IPS-18a (cell line): ENCODE measurements around the gene SH3PXD2A.
"Not testable (repeated sequence)": the region's sequence is repeated elsewhere in the genome, so short reads cannot be mapped to it uniquely, and the experiment has no call there.

Experiments used
- H3K27ac ChIP-seq: one replicate; pipeline ENCODE4 v1.5.1; 2013; ENCODE audit warnings: low read length
- H3K27me3 ChIP-seq: one replicate; pipeline ENCODE4 v1.6.1; 2013; ENCODE audit warnings: mild to moderate bottlenecking, low read length; ENCODE audit not compliant: control insufficient read depth, insufficient read depth
- H3K36me3 ChIP-seq: one replicate; pipeline ENCODE4 v1.6.1; 2013; ENCODE audit warnings: low read depth, low read length; ENCODE audit not compliant: control insufficient read depth
- H3K4me1 ChIP-seq: one replicate; pipeline ENCODE4 v1.6.1; 2013; ENCODE audit warnings: low read depth, low read length; ENCODE audit not compliant: control insufficient read depth
- H3K4me3 ChIP-seq: one replicate; pipeline ENCODE4 v1.5.1; 2013; ENCODE audit warnings: low read length
- H3K9ac ChIP-seq: one replicate; pipeline ENCODE4 v1.6.1; 2013; ENCODE audit warnings: mild to moderate bottlenecking, low read length, moderate library complexity
- H3K9me3 ChIP-seq: one replicate; pipeline ENCODE4 v1.6.1; 2013; ENCODE audit warnings: low read depth, low read length; ENCODE audit not compliant: control insufficient read depth

The SH3PXD2A gene

DNA sequence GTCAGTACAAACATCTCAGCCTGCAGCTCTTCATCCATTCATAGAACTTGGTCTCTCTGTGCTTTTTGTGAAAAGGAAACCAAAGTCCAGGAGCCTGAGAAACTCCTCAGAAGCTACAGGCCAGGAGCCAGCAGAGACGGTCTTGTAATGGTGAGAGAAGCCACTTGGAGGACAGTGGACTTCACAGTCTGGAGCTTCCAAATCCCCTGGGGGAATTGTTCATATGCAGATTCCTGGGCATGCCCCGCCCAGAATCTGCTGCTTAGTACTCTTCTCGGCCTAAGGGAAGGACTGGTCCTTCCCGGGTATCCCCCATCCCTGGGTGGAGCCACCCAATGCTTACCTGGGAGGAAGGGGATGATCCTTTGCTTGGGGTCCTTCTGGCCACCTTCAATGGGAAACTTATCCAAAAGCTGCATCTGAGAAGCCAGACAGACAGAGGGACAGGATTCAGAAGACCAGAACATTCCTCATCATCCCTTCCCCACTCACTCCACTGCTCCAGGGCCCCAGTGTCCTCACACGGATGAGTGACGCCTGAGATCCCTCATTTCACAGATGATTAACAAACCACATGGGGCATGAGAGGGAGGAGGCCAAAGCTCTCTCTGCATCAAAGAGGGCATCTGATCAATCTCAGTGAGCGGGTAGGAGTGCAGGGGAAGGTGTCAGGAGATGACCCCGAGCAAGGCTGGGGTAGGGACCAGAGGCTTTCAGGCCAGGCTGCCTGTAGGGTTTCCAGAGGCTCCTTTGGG, 88.4 kb downstream of the SH3PXD2A start:
- Histone ChIP-seq H3K27ac (no peak overlapping the region), H3K4me3 (no peak overlapping the region), H3K9me3 (no peaks in the 10 kb centered on the region), H3K9ac (no peak overlapping the region), H3K27me3 (no peaks in the 10 kb centered on the region), H3K36me3 (no peaks in the 10 kb centered on the region), H3K4me1 (peaks cover 20% of the 10 kb centered on the region)

DNA sequence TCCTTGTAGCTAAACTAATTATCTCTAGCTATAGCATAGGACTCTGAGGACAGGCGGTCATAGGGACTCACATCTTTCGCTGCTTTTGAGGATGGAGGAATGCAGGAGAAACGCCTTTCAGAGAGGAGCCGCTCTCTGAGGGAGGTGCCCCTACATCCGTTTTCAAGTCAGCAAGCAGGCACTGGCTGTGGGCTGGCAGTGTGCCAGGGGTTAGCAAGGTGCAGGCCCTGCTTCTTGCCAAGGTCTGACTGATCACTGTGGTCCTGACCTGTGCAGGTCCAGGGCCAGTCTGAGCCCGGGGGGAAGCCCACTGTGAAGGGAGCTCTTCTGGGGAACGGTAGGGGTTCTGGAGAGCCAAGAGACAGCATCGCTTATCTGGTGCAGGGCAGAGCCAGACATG, 89.4 kb downstream of the SH3PXD2A start:
- no peak overlapping the region for H3K9ac ChIP-seq
- no peaks in the 10 kb centered on the region for H3K36me3 ChIP-seq
- H3K27ac ChIP-seq, result no peak overlapping the region
- no peak overlapping the region for H3K4me3 ChIP-seq
- no peaks in the 10 kb centered on the region for H3K27me3 ChIP-seq
- no peaks in the 10 kb centered on the region for H3K9me3 ChIP-seq
- peaks cover 18% of the 10 kb centered on the region for H3K4me1 ChIP-seq

DNA sequence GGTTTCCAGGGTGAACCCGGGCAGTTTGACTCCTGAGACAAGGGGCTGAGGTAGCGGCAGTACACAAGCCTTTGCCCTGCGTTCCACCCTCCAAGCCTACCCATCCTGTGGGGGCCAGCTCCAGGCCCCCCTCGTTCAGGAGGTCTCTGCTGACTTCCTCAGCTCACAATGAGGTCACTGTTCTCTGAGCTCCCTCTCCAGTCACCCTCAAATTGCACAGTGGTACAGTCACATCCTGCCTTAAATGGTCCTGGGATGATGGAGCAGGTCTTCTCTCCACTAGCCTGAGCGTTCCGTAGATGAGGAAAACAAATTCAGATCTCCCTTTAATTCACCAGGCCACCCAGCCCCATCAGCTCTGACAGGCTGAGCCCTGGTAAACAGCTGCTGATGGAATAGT, 90.2 kb downstream of the SH3PXD2A start:
- no peak overlapping the region for H3K4me3 ChIP-seq
- H3K9me3 ChIP-seq, result no peaks in the 10 kb centered on the region
- H3K4me1 ChIP-seq, result peaks cover 18% of the 10 kb centered on the region
- H3K9ac ChIP-seq, result no peak overlapping the region
- H3K36me3 ChIP-seq, result no peaks in the 10 kb centered on the region
- no peaks in the 10 kb centered on the region for H3K27me3 ChIP-seq
- no peak overlapping the region for H3K27ac ChIP-seq

DNA sequence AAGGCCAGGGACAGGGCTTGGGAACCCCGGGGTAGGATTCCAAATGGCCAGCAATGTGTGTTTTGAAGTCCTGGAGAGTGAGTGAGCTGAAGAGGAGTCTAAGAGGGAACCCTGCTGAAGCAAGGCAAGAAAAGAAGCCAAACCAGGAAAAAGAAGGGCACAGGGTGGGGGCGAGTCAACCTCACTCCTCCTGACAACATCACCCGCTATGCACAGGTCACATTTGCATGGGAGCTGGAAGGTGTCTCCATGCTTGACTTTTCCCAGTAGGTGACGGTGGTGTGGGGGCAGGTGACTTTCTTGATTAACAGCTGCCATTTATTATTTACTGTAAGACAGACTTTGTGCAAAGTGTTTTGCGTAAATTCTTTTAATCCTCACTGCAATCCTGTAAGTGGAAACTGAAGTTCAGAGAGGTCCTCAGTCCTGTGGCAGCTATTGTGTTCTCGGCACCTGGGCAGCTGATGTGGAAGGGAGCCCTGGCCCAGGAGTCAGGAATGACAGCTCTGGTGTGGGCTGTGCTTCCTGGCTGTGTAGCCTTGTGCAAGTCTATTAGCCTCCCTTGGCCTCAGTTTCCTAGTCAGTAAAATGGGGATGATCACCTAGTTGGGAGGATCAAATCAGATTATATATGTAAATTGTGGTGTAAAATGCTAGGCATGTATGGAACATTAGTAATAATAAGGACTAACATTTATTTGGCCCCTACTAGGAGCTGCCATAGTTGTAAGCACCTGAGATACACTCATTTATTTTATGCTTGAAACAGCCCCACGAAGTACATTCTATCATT, 90.9 kb downstream of the SH3PXD2A start:
- no peak overlapping the region for H3K4me3 ChIP-seq

DNA sequence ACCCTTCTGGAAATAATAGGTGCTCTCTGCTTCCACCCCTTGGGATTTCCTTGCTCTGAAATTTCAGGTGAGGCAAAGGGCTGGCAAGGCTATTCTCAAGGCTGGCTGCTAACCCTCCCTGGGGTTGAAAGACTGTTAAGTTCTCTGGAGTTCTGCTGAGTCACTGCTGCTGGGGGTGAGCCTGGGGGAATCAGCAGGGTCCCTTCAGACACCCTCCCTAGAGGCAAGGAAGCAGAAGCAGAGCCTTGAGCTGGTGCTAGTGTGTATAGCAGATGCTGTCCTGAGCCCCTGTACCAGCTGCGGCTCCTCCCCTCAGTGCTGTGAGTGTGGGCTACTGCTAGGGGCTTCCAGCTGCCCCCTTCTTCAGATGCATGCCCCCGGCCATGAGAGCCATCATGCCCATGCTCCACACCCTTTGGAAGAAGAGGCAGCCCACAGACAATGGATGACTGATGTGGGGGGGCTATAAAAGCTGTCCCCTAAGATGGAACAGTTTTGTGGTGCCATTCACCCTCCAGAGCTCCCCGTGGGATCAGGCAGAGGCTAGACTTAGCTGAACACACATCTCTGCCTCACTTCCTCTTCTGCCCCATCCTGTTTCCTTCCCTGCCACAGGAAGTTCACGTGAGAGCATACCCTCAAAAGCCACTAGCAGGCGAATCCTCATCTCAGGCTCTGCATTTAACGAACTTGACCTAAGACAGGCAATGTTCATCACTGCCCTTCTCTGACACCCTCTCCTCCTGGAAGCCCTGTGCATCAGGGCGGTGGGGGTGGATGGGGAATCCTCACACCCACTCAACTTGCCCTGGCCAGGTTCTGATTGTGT, 91.8 kb downstream of the SH3PXD2A start:
- Histone ChIP-seq H3K27me3 (no peaks in the 10 kb centered on the region), H3K27ac (no peak overlapping the region), H3K9ac (no peak overlapping the region), H3K36me3 (no peaks in the 10 kb centered on the region), H3K9me3 (no peaks in the 10 kb centered on the region), H3K4me1 (peaks cover 22% of the 10 kb centered on the region), H3K4me3 (no peak overlapping the region)

More for the DNA sequence above, 90.9 kb downstream of the SH3PXD2A start:
- no peaks in the 10 kb centered on the region for H3K27me3 ChIP-seq
- peaks cover 22% of the 10 kb centered on the region for H3K4me1 ChIP-seq
- H3K36me3 ChIP-seq, result no peaks in the 10 kb centered on the region
- no peak overlapping the region for H3K27ac ChIP-seq
- H3K9me3 ChIP-seq, result no peaks in the 10 kb centered on the region
- H3K9ac ChIP-seq, result no peak overlapping the region

DNA sequence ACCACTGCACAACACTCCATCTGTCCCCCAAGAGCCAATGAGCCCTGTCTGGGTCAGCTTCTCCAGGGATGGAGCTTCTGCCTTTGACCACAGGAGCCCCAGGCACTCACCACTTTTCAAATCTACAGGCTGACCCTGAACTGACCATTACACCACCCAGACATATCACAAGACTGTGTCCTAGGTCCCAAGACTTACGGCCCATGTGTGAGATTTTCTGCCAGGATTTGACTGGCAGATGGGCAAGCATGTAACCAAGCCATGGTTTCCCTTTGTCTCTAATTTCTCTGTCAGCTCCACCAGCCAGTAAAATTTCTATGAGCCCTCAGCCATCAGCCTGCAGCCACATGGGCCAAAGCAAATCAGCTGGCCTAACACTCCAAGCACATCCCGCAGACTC, 92.5 kb downstream of the SH3PXD2A start:
- H3K4me1 ChIP-seq, result peaks cover 17% of the 10 kb centered on the region
- H3K4me3 ChIP-seq, result no peak overlapping the region
- no peaks in the 10 kb centered on the region for H3K36me3 ChIP-seq
- no peak overlapping the region for H3K27ac ChIP-seq
- H3K9me3 ChIP-seq, result no peaks in the 10 kb centered on the region
- no peaks in the 10 kb centered on the region for H3K27me3 ChIP-seq
- H3K9ac ChIP-seq, result no peak overlapping the region

DNA sequence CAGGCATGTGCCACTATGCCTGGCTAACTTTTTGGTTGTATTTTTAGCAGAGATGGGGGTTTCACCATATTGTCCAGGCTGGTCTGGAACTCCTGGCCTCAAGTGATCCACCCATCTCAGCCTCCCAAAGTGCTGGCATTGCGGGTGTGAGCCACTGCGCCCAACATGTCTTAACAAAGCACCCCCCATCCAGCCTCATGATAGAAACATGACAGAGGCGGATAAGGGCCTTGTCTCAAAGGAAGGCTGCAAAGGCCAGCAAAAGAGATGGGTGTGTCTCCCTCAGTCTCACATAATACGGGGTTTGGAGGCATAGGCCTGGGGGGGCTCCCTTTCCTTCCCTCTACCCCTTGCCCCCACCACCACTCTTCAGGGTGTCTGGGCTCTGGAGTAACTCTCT, 93.2 kb downstream of the SH3PXD2A start:
- H3K4me3 ChIP-seq, result no peak overlapping the region
- H3K27ac ChIP-seq, result no peak overlapping the region
- H3K36me3 ChIP-seq, result no peaks in the 10 kb centered on the region
- no peak overlapping the region for H3K9ac ChIP-seq
- H3K27me3 ChIP-seq, result no peaks in the 10 kb centered on the region
- H3K9me3 ChIP-seq, result no peaks in the 10 kb centered on the region
- H3K4me1 ChIP-seq, result peaks cover 22% of the 10 kb centered on the region

DNA sequence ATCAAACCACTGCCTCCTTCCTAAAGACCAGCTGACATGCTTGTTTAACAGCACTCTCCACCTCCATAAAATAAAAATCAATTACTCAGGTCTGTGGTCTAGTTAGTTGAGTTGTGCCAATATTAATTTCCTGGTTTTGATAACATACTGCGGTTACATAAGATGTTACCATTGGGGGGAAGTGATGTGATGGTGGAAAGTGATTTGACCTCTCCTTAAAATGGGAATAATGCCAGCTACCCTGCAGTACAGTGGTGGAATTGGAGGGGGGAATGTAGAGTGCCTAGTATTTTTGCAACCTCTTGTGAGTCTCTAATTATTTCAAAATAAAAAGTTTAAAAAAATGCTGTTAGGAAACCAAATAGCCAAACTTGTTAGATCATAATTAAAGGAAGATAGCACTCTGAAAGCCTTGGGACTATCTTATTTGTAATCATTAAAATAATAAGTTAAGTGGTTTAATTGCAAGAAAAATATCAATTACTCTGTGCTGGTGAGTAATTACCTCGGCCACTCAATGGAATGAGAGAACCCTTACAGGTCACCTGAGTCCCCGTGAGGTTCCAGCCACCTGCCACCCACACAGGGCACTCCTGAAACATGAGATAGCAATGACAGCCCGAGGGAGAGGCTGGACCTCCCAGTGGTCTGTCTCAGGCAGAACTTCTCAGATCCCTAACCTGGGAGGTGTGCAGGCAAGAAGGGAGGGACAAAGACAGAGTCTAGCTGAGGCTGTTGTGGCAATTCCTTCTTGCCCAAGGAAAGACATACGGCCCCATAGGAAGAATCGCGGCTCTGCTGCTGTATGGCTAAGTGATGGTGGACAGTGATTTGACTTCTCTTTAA, 94.1 kb downstream of the SH3PXD2A start:
- Histone ChIP-seq H3K36me3 (no peaks in the 10 kb centered on the region), H3K27me3 (no peaks in the 10 kb centered on the region), H3K4me1 (peaks cover 19% of the 10 kb centered on the region), H3K27ac (no peak overlapping the region), H3K9me3 (no peaks in the 10 kb centered on the region), H3K4me3 (no peak overlapping the region), H3K9ac (no peak overlapping the region)

DNA sequence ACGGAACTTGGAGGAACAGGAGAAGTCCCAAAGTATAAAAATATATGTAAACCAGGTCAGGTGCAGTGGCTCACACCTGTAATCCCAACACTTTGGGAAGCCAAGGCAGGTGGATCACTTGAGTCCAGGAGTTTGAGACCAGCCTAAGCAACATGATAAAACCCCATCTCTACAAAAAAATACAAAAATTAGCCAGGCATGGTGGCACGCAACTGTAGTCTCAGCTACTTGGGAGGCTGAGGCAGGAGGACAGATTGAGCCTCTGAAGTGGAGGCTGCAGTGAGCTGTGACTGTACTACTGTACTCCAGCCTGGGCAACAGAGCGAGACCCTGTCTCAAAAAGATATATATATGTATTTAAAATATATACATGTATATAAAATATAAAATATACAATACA, 95.1 kb downstream of the SH3PXD2A start:
- H3K4me3 ChIP-seq, H3K27me3 ChIP-seq, H3K36me3 ChIP-seq, H3K27ac ChIP-seq, H3K9me3 ChIP-seq, H3K9ac ChIP-seq: not testable (repeated sequence)
- H3K4me1 ChIP-seq, result peaks cover 19% of the 10 kb centered on the region

DNA sequence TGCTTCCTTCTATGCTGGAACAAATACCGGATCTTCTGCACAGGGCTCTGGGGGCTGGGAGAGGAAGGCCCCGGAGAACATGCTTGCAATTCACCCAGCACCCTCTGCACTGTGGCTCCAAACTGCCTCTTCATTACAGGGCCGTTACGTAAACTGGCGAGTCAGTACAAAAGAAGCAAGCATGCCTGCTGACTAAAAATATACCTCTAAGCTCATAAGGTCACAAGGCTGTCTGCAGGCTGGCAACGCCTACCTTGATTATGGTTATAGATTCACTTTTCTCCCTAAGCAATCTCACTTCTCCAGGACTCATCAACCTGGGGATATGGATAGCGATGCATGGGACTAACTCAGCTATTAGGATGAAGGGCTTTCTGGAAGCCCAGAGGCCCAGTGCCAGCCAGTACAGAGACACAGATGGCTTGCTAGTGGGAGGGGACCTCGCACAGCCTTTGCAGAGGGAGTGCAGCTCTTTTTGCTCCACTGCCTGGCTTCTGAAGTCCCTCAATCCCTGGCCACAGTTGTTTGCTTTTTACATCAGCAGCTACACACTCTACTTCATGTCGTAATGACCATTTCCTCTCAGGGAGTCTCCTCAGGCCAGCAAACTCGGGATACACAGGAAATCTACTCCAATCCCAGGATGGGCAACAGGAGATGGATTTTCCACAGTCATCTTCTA, 96.1 kb downstream of the SH3PXD2A start:
- Histone ChIP-seq H3K9ac (no peak overlapping the region), H3K36me3 (no peaks in the 10 kb centered on the region), H3K27me3 (no peaks in the 10 kb centered on the region), H3K4me3 (no peak overlapping the region), H3K9me3 (no peaks in the 10 kb centered on the region), H3K4me1 (peaks cover 19% of the 10 kb centered on the region), H3K27ac (no peak overlapping the region)
